KOPT-K1 (cell line): ENCODE results near the gene PCBP3.
A peak's percentile ranks its signal among the peaks of the same experiment; 100 is the strongest.
"Not testable (repeated sequence)": the region's sequence is repeated elsewhere in the genome, so short reads cannot be mapped to it uniquely, and the experiment has no call there.

Experiments
- H3K27ac ChIP-seq: fragments of 200-600 bp; sonication (generic); 2 replicates; pipeline ENCODE4 v1.5.1; 2016; ENCODE audit warnings: antibody characterized with exemption, mild to moderate bottlenecking, low read depth, low read length; ENCODE audit not compliant: poor library complexity, severe bottlenecking
- H3K36me3 ChIP-seq: fragments of 200-600 bp; sonication (generic); 2 replicates; pipeline ENCODE4 v1.5.1; 2017; ENCODE audit warnings: antibody characterized with exemption, mild to moderate bottlenecking, low read length, moderate library complexity; ENCODE audit not compliant: insufficient read depth
- H3K9me3 ChIP-seq: fragments of 200-600 bp; sonication (generic); 2 replicates; pipeline ENCODE4 v1.5.1; 2017; ENCODE audit warnings: antibody characterized with exemption, low read length, mild to moderate bottlenecking; ENCODE audit not compliant: insufficient read depth, poor library complexity, severe bottlenecking

PCBP3 gene

DNA sequence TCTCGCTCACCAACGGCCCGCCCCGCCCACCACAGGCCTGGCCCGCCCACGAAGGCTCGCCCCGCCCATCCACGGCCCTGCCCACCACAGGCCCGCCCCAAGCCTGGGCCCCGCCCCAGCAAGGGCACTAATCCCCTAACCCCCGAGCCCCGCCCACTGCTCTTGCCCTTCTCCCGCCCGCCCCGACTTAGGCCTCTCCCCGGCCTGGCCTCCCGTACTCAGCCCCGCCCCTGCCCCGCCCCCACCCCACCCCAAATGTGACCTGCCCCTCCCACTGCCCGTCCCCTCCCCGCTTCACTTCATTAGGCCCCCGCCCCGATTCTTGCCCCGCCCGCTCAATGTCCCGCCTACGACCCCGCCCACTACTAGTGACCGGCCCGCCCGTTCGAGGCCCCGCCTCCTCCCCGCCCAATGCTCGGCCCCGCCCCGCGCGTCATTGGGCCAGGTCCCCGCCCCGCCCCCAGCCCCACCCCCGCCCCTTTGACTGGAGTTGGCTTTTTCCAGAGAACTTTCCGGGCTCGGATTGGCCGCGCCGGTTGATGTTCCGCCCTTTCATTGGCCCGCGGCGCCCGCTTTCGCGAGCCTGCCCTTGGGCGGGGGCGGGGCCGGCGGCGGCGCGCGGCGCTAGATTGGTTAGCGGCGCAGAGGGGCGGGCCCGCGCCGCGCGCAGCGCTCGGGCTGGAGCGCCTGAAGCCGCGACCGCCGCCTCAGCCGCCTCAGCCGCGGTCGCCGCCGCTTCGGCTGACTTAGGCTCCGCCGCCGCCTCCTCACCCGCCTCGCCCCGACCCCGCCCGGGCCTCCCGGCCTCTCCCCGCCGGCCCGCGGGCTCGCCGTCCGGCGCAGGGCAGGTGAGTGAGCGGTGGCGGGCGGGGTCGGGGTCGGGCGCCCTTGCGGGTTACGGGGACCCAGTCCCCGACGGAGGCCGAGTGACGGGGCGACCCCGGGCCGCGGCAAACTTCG is at the start of gene PCBP3:
Gene PCBP3 (plus strand): TSS at position 705 of the 960 bp plus-strand sequence. CDS start 206,361 bp downstream, outside the sequence.
- Histone ChIP-seq H3K9me3 (no peaks in the 10 kb centered on the region), H3K27ac (peak within 1 kb of the TSS; percentile 38), H3K36me3 (no peaks in the 10 kb centered on the region)

DNA sequence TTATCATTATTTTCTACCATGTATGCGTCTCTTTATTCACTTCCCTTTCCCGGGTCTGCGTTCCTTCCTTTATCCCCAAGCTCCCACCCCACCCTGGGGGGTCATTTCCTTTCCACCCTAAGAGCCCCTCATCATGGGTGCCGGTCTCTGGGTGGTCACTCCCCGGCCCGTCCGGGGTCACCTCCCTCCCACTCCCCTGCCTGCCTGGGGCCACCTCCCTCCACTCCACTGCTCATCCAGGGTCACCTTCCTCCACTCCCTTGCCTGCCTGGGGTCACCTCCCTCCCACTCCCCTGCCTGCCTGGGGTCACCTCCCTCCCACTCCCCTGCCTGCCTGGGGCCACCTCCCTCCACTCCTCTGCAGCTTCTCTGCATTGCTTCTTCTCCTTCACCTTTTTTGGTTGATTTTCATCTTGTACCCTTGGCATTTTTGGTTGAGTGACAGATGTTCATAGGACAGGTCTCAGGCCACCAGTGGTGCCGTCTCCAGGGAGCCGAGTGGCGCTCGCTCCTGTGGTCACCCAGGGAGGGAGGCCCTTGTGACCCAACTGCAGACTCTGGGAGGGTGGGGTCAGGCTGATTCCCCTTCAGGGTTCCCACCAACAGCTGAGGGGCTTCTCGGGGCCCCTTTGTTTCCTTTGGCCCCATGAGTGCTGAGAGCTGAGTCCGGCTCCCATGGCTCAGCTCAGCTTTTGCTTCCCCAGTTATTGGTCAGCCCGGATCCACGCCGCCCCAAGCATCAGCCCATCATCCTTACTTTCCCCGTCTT is 48.6 kb upstream of the PCBP3 start:
- H3K27ac ChIP-seq, result no peak overlapping the region
- no peaks in the 10 kb centered on the region for H3K9me3 ChIP-seq
- H3K36me3 ChIP-seq, result no peaks in the 10 kb centered on the region

DNA sequence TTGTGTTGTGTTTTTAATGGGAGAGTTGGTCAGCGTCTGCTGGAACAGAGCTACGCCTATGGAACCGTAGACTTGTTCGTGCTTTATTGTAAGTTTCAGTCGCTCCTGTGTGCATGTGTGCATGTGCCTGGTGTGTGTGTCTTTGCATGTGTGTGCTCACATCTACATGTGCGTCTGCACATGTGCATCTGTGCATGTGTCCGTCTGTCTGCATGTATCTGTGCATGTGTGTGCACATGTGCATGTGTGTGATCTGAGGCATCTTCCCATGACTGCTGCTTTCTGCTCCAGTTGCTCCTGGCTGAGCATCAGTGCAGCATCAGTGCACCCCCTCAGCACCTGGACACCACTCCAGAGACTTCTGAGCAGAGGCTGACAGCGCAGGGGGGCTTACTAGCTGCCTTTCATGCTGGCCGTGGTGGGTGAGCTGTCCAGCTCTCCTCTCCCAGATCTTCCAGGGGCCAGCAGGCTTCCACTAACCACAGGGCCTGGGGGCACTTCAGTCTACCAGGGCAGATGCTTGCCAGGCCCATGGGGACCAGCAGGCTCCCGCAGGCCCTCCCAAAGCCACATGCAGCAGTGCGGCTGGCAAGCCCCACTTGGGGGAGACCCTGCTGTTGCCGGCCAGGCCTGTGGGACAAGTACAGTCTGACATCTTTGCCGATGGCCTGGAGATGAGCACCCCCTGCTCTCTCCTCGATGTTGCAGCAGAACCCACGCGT is 47.8 kb upstream of the PCBP3 start:
- Histone ChIP-seq H3K9me3 (peaks cover 8% of the 10 kb centered on the region), H3K27ac (no peak overlapping the region), H3K36me3 (no peaks in the 10 kb centered on the region)

DNA sequence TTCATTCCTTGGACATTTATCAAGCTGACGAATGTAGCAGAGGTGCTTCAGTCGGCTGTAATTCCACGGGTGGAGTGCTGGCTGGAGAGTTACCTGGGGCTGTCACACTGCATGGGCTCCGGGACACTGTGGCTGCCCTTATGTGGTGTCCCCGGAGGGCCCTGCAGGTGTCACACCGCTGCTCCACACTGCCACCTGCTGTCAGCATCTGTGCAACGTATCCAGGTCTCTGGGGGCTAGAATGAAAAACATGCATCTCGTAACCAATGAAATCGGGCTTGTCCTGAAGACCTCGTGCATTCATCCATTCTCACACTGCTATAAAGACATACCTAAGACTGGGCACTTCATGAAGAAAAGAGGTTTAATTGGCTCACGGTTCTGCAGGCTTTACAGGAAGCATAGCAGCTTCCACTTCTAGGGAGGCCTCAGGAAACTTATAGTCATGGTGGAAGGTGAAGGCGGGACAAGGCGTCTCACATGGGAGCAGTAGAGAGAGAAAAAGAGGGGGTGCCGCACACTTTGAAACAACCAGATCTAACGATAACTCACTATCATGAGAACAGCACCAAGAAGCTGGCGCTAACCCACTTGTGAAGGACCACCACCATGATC is 46.7 kb upstream of the PCBP3 start:
- H3K27ac ChIP-seq, result peak overlapping the region; percentile 14
- H3K36me3 ChIP-seq, result no peaks in the 10 kb centered on the region
- peaks cover 10% of the 10 kb centered on the region for H3K9me3 ChIP-seq

DNA sequence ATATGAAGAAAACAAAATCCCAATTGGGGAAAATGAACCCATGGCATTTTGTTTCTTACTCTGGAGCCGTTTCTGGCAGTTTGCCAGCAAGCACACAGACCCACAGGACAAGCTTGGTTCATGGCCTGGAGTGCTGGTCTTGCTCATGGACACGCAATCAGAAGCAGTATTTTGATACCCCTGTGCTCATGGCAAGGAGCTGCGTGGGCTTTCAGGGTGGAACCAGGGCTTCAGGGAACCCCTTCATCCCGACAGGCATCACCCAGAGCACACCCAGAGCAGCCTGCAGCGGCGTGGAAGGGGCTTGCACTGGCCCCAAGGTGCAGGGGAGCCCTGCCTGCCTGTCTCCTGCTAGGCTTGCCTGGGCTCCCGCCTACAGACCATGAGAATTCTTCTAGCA is 45.4 kb upstream of the PCBP3 start:
- no peaks in the 10 kb centered on the region for H3K36me3 ChIP-seq
- peaks cover 10% of the 10 kb centered on the region for H3K9me3 ChIP-seq
- no peak overlapping the region for H3K27ac ChIP-seq

DNA sequence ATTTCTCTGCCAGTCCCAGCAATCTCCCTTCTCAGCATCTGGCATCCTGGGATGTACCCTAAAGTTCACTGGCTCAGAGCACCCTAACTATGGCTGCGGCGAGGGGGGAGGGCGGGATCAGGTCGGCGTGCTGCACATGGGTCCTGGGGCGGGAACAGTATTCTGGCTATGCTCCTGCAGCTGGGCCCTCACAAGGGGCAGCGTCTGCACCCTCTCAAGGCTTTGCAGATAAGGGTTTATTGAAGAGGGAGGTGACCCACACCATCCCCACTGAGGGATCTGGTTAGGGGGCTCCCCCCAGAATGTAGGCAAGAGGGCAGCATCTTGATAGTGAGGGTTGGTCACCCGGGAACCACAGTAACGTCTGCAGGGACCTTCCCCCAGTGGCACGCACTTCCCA is 44.9 kb upstream of the PCBP3 start:
- Histone ChIP-seq H3K9me3 (peaks cover 15% of the 10 kb centered on the region), H3K36me3 (no peaks in the 10 kb centered on the region), H3K27ac (no peak overlapping the region)

DNA sequence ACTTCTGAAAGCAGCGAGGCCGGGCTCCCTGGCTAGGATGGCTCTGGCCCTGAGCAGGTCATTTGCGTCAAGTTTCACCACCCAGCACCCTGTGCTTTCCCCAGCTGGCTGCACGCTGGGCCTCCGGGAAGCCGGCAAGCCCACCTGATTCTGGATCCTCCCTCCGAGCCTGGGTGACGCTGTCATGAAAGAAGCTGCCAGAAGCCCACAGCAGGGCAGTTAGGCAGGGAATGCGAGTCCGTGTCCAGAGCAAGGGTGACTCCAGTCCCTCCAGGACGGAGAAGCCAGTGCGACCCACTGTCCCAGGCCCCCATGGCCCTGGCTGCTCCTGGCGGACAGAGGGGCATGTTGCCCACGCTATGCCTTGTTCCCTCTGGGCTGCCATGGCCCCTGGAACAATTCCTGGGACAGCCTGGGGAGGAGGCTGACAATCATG is 44.4 kb upstream of the PCBP3 start:
- H3K27ac ChIP-seq, result no peak overlapping the region
- peaks cover 19% of the 10 kb centered on the region for H3K9me3 ChIP-seq
- no peaks in the 10 kb centered on the region for H3K36me3 ChIP-seq

DNA sequence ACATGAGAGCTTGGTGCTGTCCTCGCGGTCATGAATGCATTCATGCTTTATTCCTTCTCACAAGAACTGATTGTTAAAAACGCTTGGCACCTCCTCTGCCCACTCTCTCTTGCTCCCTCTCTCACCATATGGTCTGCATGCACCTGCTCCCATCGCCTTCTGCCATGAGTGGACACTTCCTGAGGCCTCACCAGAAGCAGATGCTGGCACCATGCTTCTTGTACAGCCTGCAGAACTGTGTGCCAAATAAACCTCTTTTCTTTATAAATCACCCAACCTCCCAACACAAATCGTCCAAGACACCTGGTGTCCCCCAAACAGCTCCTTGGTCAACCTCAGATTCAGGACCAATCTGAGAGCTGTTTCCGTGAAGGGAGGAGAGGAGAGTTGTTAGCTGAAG is 43.3 kb upstream of the PCBP3 start:
- Histone ChIP-seq H3K9me3 (peaks cover 23% of the 10 kb centered on the region), H3K36me3 (no peaks in the 10 kb centered on the region), H3K27ac (no peak overlapping the region)

DNA sequence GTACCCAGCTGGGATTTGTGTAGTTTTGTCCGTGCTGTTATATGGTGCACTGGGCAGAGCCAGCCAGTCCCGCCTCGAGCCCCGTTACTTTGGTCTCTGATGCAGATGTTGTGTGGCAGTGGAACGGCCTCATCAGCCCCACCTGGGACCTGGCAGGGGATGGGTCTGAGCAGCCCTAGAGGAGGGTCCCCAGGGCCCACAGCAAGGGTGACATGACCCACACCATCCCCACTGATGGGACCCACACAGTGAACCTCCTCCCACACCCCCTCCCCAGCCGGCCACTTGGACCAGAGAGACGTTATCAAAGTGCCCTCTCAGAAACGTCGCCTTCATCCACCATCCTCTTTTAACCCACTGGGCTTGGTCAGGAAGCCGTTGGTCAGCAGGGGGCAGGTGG is 42.0 kb upstream of the PCBP3 start:
- Histone ChIP-seq H3K9me3 (peaks cover 23% of the 10 kb centered on the region), H3K36me3 (no peaks in the 10 kb centered on the region), H3K27ac (no peak overlapping the region)

DNA sequence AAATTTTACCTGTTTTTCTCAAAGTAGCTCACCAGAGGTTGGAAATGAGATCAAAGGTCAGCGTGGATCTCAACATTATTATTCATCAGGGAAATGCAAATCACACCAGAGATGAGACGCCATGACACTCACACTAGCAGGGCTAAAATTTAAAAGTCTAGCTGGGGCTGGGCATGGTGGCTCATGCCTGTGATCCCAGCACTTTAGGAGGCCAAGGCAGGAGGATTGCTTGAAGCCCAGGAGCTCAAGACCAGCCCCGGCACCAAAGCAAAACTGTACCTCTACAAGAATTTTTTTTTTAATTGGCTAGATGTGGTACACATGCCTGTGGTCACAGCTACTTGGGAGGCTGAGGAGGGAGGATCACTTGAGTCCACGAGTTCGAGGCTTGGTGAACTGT is 41.4 kb upstream of the PCBP3 start:
- peaks cover 23% of the 10 kb centered on the region for H3K9me3 ChIP-seq
- no peak overlapping the region for H3K27ac ChIP-seq
- H3K36me3 ChIP-seq, result no peaks in the 10 kb centered on the region

DNA sequence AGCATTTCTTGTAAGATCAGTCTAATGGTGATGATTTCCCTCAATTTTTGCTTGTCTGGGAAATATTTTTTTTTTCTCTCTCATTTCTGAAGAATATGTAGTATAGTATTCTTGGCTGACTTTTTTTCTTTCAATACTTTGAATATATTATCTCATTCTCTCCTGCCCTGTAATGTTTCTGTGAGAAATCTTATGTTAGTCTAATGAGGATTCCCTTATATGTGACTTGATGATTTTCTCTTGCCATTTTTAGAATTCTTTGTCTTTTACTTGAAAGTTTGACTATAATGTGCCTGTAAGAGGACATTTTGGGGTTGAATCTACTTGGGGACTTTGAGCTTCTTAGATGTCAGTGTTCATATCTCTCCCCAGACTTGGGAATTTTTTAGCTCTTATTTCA is 40.0 kb upstream of the PCBP3 start:
- no peaks in the 10 kb centered on the region for H3K36me3 ChIP-seq
- no peak overlapping the region for H3K27ac ChIP-seq
- peaks cover 23% of the 10 kb centered on the region for H3K9me3 ChIP-seq

DNA sequence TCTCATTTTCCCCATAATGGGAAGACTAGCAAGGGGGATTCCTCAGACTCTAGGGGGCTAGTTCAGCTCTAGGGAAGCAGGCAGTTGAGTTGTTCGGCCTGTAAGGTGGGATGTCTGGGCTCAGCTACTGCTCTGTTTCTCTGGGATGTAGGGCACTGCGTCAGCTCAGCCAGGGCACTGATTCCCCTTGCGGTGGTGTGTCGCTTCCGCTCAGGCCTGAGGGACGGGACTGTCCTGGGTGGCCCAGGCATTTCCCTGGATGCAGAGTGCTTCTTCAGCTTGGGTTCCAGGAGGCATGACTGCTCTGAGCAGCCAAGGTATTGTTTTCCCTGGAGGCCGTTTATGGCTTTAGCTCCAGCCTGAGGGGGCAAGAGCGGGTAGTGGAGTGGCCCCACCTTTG is 38.8 kb upstream of the PCBP3 start:
- H3K27ac ChIP-seq, H3K36me3 ChIP-seq: not testable (repeated sequence)
- peaks cover 23% of the 10 kb centered on the region for H3K9me3 ChIP-seq

DNA sequence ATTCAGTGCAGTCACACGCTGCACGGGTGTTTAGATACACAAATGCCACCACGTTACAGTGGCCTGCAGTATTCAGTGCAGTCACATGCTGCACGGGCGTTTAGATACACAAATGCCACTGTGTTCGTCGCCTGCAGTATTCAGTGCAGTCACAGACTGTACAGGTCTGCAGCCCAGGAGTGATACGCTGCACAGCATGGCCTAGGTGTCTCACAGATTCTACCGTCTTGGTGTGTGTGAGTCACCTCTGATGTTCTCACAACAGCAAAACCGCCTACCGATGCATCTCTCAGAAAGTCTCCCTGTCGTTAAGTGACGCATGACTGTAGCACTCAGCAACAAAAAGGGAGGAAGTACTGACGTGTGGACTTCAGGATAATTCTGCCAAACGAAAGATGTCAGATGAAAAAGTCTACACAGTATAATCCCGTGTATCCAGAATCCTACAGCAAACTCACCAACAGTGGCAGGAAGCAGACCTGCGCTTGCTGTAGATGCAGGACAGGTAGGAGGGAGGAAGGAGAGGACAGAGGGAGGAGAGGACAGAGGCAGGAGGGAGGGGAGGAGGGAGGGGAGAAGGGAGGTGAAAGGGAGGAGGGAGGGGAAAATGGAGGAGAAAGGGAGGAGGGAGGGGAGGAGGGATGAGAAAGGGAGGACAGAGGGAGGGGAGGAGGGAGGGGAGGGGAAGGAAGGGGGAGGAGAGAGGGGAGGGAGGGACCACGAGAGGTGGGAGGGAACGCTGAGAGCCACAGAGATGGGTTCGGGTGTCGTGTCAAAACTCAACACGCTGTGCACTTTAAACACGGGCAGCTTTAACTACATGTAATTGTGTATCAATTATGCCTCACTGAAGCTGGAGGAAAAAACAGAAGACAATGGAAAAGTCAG is 36.3 kb upstream of the PCBP3 start:
- Histone ChIP-seq H3K36me3 (no peaks in the 10 kb centered on the region; the same call in 1 of the 2 replicates), H3K27ac (no peak overlapping the region), H3K9me3 (peaks cover 13% of the 10 kb centered on the region)

DNA sequence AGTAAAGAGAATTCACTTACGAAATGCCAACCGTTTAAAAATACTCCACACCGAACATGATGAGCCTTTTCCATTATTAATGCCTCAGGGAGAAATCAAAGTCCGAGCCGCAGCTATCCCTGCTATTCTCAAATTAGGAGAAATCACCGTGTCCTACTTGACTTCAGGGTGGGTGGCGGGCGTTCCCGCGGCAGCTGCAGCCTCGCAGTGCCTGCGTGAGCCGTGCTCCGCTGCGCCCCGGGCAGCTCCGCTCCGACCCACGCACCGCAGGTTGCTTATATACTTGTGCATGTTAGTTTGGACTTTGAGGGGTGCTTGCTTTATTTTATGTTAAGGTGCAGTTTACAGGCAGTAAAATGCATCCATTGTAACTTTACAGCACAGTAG is 35.6 kb upstream of the PCBP3 start:
- Histone ChIP-seq H3K27ac (no peak overlapping the region), H3K9me3 (peaks cover 13% of the 10 kb centered on the region), H3K36me3 (no peaks in the 10 kb centered on the region; the same call in 1 of the 2 replicates)
